OCI-LY7 (cell line): Measurements from ENCODE around the gene TNS3.

Experiments
- EZH2phosphoT487 ChIP-seq: fragments of 200-600 bp; sonication (generic); IDR thresholded peaks from 2 replicates; pipeline ENCODE4 v1.6.1; 2018; ENCODE audit warnings: low read depth, borderline replicate concordance, mild to moderate bottlenecking, mixed run types, antibody characterized with exemption, low read length, moderate library complexity, mixed read lengths
- TF ChIP-seq, protein P1 (sequence below): fragments of 200-600 bp; sonication (generic); conservative IDR thresholded peaks from 2 replicates; pipeline ENCODE4 v1.5.1; 2014; ENCODE audit warnings: mild to moderate bottlenecking, antibody characterized with exemption, low read length, moderate library complexity, mixed read lengths

- TF ChIP-seq, protein P1, sequence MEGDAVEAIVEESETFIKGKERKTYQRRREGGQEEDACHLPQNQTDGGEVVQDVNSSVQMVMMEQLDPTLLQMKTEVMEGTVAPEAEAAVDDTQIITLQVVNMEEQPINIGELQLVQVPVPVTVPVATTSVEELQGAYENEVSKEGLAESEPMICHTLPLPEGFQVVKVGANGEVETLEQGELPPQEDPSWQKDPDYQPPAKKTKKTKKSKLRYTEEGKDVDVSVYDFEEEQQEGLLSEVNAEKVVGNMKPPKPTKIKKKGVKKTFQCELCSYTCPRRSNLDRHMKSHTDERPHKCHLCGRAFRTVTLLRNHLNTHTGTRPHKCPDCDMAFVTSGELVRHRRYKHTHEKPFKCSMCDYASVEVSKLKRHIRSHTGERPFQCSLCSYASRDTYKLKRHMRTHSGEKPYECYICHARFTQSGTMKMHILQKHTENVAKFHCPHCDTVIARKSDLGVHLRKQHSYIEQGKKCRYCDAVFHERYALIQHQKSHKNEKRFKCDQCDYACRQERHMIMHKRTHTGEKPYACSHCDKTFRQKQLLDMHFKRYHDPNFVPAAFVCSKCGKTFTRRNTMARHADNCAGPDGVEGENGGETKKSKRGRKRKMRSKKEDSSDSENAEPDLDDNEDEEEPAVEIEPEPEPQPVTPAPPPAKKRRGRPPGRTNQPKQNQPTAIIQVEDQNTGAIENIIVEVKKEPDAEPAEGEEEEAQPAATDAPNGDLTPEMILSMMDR, result no peak
- no peak for TF ChIP-seq EZH2phosphoT487
Measured at GRCh38 chr7:47402941-47403866, 178.7 kb downstream of the TNS3 start.
